ENCODE results near the gene MTERF4. TPM values are rescaled to one million over a fixed set of nuclear protein-coding genes. Genes with fewer than 3 reads are reported as not detected.
"Not testable (repeated sequence)": the region's sequence is repeated elsewhere in the genome, so short reads cannot be mapped to it uniquely, and the experiment has no call there.

MTERF4 gene
- total RNA-seq, 4 donors from 2014 or later, result 21.5 to 108 (median 41.3) TPM

GRCh38 chr2:241099246-241099645 is 2.8 kb downstream of the MTERF4 start:
- H3K27ac ChIP-seq, result no peak overlapping the region
- H3K4me3 ChIP-seq, result no peak overlapping the region
- no peaks in the 10 kb centered on the region for H3K4me1 ChIP-seq
- TF ChIP-seq POLR2A (IDR thresholded peaks at IDR 0.05) (no peak), CTCF (IDR thresholded peaks at IDR 0.05) (no peak)
- no peaks in the 10 kb centered on the region for H3K9me3 ChIP-seq
- intact Hi-C loops (cut with DNase I; ENCODE audit: low total_unique reads), result no loop called here
- H3K36me3 ChIP-seq, result no peaks in the 10 kb centered on the region
- DNase-seq, result no peak
- no peaks in the 10 kb centered on the region for H3K27me3 ChIP-seq

GRCh38 chr2:241096979-241097378 is 5.1 kb downstream of the MTERF4 start:
- Histone ChIP-seq H3K4me3 (no peak overlapping the region), H3K27me3 (no peaks in the 10 kb centered on the region), H3K4me1 (no peaks in the 10 kb centered on the region), H3K36me3 (no peaks in the 10 kb centered on the region), H3K27ac (no peak overlapping the region), H3K9me3 (no peaks in the 10 kb centered on the region)
- intact Hi-C loops (cut with DNase I; ENCODE audit: low total_unique reads), result no loop called here
- no peak for DNase-seq
- TF ChIP-seq CTCF (IDR thresholded peaks at IDR 0.05) (no peak), POLR2A (IDR thresholded peaks at IDR 0.05) (no peak)

- no peak overlapping the region for H3K27ac ChIP-seq
Observed at GRCh38 chr2:241095594-241096290, 6.3 kb downstream of the MTERF4 start.

GRCh38 chr2:241094924-241095420 is 7.1 kb downstream of the MTERF4 start:
- H3K36me3 ChIP-seq, result no peaks in the 10 kb centered on the region
- TF ChIP-seq POLR2A (IDR thresholded peaks at IDR 0.05), result no peak

More at GRCh38 chr2:241095594-241096290, 6.3 kb downstream of the MTERF4 start:
- no peaks in the 10 kb centered on the region for H3K27me3 ChIP-seq
- TF ChIP-seq CTCF (IDR thresholded peaks at IDR 0.05) (no peak), POLR2A (IDR thresholded peaks at IDR 0.05) (no peak)
- intact Hi-C loops (cut with DNase I; ENCODE audit: low total_unique reads), result no loop called here
- H3K36me3 ChIP-seq, result no peaks in the 10 kb centered on the region
- no peak for DNase-seq
- no peaks in the 10 kb centered on the region for H3K9me3 ChIP-seq
- no peak overlapping the region for H3K4me3 ChIP-seq
- no peaks in the 10 kb centered on the region for H3K4me1 ChIP-seq

GRCh38 chr2:241094172-241094571 is 7.9 kb downstream of the MTERF4 start:
- no peaks in the 10 kb centered on the region for H3K9me3 ChIP-seq
- no peak overlapping the region for H3K27ac ChIP-seq
- no peaks in the 10 kb centered on the region for H3K4me1 ChIP-seq

More at GRCh38 chr2:241094924-241095420, 7.1 kb downstream of the MTERF4 start:
- no peaks in the 10 kb centered on the region for H3K27me3 ChIP-seq
- H3K4me3 ChIP-seq, result no peak overlapping the region
- H3K9me3 ChIP-seq, result no peaks in the 10 kb centered on the region
- intact Hi-C loops (cut with DNase I; ENCODE audit: low total_unique reads), result no loop called here
- H3K27ac ChIP-seq, result no peak overlapping the region
- DNase-seq, result no peak
- H3K4me1 ChIP-seq, result no peaks in the 10 kb centered on the region

GRCh38 chr2:241093133-241093781 is 8.8 kb downstream of the MTERF4 start:
- H3K27me3 ChIP-seq; H3K4me1 ChIP-seq; intact Hi-C loops (cut with DNase I; ENCODE audit: low total_unique reads); H3K9me3 ChIP-seq; H3K36me3 ChIP-seq; H3K4me3 ChIP-seq; H3K27ac ChIP-seq; DNase-seq: not testable (repeated sequence)

More at GRCh38 chr2:241094172-241094571, 7.9 kb downstream of the MTERF4 start:
- no peaks in the 10 kb centered on the region for H3K27me3 ChIP-seq
- intact Hi-C loops (cut with DNase I; ENCODE audit: low total_unique reads), result no loop called here
- H3K36me3 ChIP-seq, result no peaks in the 10 kb centered on the region
- DNase-seq, result no peak
- no peak overlapping the region for H3K4me3 ChIP-seq
- no peak for TF ChIP-seq POLR2A (IDR thresholded peaks at IDR 0.05)
- no peak for TF ChIP-seq CTCF (IDR thresholded peaks at IDR 0.05)

All from uterus (tissue), 4 donors.